OCI-LY3 (cell line): ENCODE results near the gene TSEN2.

ENCODE experiments used
- H2AFZ ChIP-seq: fragments of 200-600, 300-600 bp; shearing (Covaris generic); 2 replicates; pipeline ENCODE4 v1.6.0; 2014; ENCODE audit warnings: antibody characterized with exemption, low read depth, low read length
- H3K27ac ChIP-seq: fragments of 200-600, 300-600 bp; sonication (generic); 2 replicates; pipeline ENCODE4 v1.5.1; 2014; ENCODE audit warnings: mild to moderate bottlenecking, low read length, moderate library complexity, mixed read lengths
- H3K27me3 ChIP-seq: fragments of 200-600, 300-600 bp; sonication (generic); 2 replicates; pipeline ENCODE4 v1.6.1; 2014; ENCODE audit warnings: low read depth, low read length, mixed read lengths
- H3K36me3 ChIP-seq: fragments of 200-600, 300-600 bp; sonication (generic); replicated peaks from 2 replicates; pipeline ENCODE3; 2014; ENCODE audit warnings: low read depth, low read length, mixed read lengths
- H3K4me1 ChIP-seq: fragments of 300-600, 200-600 bp; sonication (generic); 2 replicates; pipeline ENCODE4 v1.6.1; 2014; ENCODE audit warnings: low read length, mixed read lengths
- H3K4me2 ChIP-seq: fragments of 200-600, 300-600 bp; sonication (generic); 2 replicates; pipeline ENCODE4 v1.6.1; 2014; ENCODE audit warnings: low read length, mixed read lengths
- H3K4me3 ChIP-seq: fragments of 300-600, 200-600 bp; sonication (generic); 2 replicates; pipeline ENCODE4 v1.5.1; 2014; ENCODE audit warnings: antibody characterized with exemption, mild to moderate bottlenecking, low read length, moderate library complexity
- H3K79me2 ChIP-seq: fragments of 300-600, 200-600 bp; shearing (Covaris generic); 2 replicates; pipeline ENCODE4 v1.6.1; 2014; ENCODE audit warnings: mild to moderate bottlenecking, low read length, mixed read lengths
- H3K9ac ChIP-seq: fragments of 300-600, 200-600 bp; shearing (Covaris generic); 2 replicates; pipeline ENCODE4 v1.6.0; 2014; ENCODE audit warnings: mild to moderate bottlenecking, low read length, moderate library complexity
- H3K9me3 ChIP-seq: fragments of 200-600, 300-600 bp; shearing (Covaris generic); 2 replicates; pipeline ENCODE4 v1.6.1; 2014; ENCODE audit warnings: low read length, mixed read lengths; ENCODE audit not compliant: insufficient read depth
- H4K20me1 ChIP-seq: fragments of 200-600, 300-600 bp; sonication (generic); 2 replicates; pipeline ENCODE4 v1.6.1; 2016; ENCODE audit warnings: low read length, mixed read lengths; ENCODE audit not compliant: insufficient read depth
- EZH2phosphoT487 ChIP-seq: fragments of 200-600 bp; shearing (Covaris generic); IDR thresholded peaks from 2 replicates; pipeline ENCODE4 v1.6.1; 2018; ENCODE audit warnings: antibody characterized with exemption, mixed run types, low read depth
- TF ChIP-seq, protein P1 (sequence below): fragments of 200-600, 300-600 bp; sonication (generic); IDR thresholded peaks from 2 replicates; pipeline ENCODE4 v1.5.1; 2014; ENCODE audit warnings: antibody characterized with exemption, low read length, low read depth

TSEN2 gene

DNA sequence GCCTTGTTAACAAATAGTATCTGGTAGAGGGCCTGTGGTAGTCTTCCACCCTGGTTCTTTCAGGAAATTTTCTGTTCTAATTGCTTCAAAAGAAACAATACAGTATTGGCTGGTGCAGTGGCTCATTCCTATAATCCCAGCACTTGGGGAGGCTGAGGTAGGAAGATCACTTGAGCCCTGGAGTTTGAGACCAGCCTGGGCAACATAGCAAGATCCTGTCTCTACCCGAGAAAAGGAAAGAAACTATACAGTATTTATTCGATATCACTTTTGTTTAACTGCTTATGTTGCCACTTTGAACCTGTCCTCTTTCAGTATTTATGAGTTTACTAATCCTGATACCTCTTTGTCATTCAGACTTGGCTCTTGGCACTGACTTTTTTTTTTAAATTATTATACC is 77.1 kb downstream of the TSEN2 start:
- peaks cover 19% of the 10 kb centered on the region for H3K36me3 ChIP-seq
- no peak for TF ChIP-seq EZH2phosphoT487
- TF ChIP-seq, protein P1, sequence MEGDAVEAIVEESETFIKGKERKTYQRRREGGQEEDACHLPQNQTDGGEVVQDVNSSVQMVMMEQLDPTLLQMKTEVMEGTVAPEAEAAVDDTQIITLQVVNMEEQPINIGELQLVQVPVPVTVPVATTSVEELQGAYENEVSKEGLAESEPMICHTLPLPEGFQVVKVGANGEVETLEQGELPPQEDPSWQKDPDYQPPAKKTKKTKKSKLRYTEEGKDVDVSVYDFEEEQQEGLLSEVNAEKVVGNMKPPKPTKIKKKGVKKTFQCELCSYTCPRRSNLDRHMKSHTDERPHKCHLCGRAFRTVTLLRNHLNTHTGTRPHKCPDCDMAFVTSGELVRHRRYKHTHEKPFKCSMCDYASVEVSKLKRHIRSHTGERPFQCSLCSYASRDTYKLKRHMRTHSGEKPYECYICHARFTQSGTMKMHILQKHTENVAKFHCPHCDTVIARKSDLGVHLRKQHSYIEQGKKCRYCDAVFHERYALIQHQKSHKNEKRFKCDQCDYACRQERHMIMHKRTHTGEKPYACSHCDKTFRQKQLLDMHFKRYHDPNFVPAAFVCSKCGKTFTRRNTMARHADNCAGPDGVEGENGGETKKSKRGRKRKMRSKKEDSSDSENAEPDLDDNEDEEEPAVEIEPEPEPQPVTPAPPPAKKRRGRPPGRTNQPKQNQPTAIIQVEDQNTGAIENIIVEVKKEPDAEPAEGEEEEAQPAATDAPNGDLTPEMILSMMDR: no peak
- no peak overlapping the region for H3K4me3 ChIP-seq
- H3K4me2 ChIP-seq: no peak overlapping the region
- H3K79me2 ChIP-seq: peaks cover 93% of the 10 kb centered on the region
- H3K9me3 ChIP-seq: 0 out of 2 replicates have a peak, but pooled peaks cover 7% of the 10 kb centered on the region
- peaks cover 63% of the 10 kb centered on the region for H4K20me1 ChIP-seq
- H2AFZ ChIP-seq: no peak overlapping the region
- H3K9ac ChIP-seq: no peak overlapping the region
- peaks cover 12% of the 10 kb centered on the region for H3K4me1 ChIP-seq
- H3K27me3 ChIP-seq: no peaks in the 10 kb centered on the region
- H3K27ac ChIP-seq: no peak overlapping the region

DNA sequence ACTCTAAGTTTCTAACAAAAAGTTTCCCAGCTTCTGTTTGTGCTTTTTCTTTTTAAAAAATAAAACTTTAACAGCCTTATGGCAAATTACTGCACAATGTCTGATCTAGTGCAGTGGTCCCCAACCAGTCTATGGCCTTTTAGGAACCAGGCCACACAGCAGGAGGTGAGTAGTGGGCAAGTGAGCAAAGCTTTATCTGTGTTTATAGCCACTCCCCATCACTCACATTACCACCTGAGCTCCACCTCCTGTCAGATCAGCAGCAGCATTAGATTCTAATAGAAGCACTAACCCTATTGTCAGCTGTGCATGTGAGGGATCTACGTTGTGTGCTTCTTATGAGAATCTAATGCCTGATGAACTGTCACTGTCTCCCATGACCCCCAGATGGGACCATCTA is 78.2 kb downstream of the TSEN2 start:
- Histone ChIP-seq H3K79me2 (peaks cover 98% of the 10 kb centered on the region), H3K27me3 (no peaks in the 10 kb centered on the region), H3K4me2 (no peak overlapping the region), H3K9ac (no peak overlapping the region), H3K4me3 (no peak overlapping the region), H3K9me3 (peaks cover 12% of the 10 kb centered on the region; the same call in 1 of the 2 replicates), H2AFZ (no peak overlapping the region), H4K20me1 (peaks cover 66% of the 10 kb centered on the region), H3K4me1 (peaks cover 12% of the 10 kb centered on the region), H3K36me3 (peaks cover 25% of the 10 kb centered on the region), H3K27ac (no peak overlapping the region)
- TF ChIP-seq, protein P1: no peak
- TF ChIP-seq EZH2phosphoT487: no peak

DNA sequence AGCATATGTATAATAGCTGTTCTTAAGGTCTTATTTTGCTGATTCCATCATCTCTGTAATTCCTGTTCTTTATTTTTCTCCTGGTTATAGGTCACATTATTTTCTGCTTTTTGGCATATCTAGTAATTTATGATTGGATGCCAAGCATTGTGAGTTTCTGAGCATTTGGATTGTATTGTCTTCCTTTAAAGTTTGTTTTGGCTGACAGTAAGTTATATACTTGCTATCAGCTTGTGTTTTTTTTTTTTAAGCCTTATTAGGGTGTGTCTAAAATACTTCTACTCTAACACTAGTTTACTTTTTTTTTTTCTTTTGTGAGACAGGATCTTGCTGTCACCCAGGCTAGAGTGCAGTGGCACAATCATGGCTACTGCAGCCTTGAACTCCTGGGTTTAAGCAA is 82.7 kb downstream of the TSEN2 start:
- TF ChIP-seq, protein P1: no peak
- TF ChIP-seq EZH2phosphoT487: no peak
- no peak overlapping the region for H2AFZ ChIP-seq
- H3K4me3 ChIP-seq: no peak overlapping the region
- H3K4me1 ChIP-seq: 0 out of 2 replicates have a peak, but pooled peaks cover 6% of the 10 kb centered on the region
- H3K27me3 ChIP-seq: no peaks in the 10 kb centered on the region
- no peak overlapping the region for H3K27ac ChIP-seq
- peaks cover 38% of the 10 kb centered on the region for H4K20me1 ChIP-seq
- H3K4me2 ChIP-seq: no peak overlapping the region
- H3K9ac ChIP-seq: no peak overlapping the region
- peaks cover 44% of the 10 kb centered on the region for H3K36me3 ChIP-seq
- H3K79me2 ChIP-seq: peaks cover 66% of the 10 kb centered on the region
- H3K9me3 ChIP-seq: peaks cover 12% of the 10 kb centered on the region; the same call in 1 of the 2 replicates

DNA sequence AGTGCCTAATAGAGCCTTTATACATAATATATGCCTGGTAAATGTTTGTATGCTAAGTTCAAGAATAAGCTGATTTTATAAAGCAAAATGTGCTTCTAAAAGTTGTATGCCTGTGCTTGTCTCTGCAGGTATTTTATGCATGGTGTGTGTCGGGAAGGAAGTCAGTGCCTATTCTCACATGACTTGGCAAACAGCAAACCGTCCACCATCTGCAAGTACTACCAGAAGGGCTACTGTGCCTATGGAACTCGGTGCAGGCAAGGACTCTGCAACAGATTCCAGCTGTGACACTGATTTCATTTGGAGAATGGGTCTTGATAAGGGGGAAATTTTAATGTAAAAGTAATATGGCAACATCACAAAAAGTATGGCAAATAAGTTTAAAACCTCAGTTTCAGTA is 84.5 kb downstream of the TSEN2 start:
- peaks cover 27% of the 10 kb centered on the region for H4K20me1 ChIP-seq
- peaks cover 50% of the 10 kb centered on the region for H3K79me2 ChIP-seq
- no peak overlapping the region for H3K4me3 ChIP-seq
- no peak overlapping the region for H3K27ac ChIP-seq
- TF ChIP-seq, protein P1: no peak
- no peak for TF ChIP-seq EZH2phosphoT487
- H3K9me3 ChIP-seq: peaks cover 12% of the 10 kb centered on the region; the same call in 1 of the 2 replicates
- H3K9ac ChIP-seq: no peak overlapping the region
- H2AFZ ChIP-seq: no peak overlapping the region
- H3K27me3 ChIP-seq: no peaks in the 10 kb centered on the region
- peaks cover 52% of the 10 kb centered on the region for H3K36me3 ChIP-seq
- no peak overlapping the region for H3K4me2 ChIP-seq
- 0 out of 2 replicates have a peak, but pooled peaks cover 6% of the 10 kb centered on the region for H3K4me1 ChIP-seq
